A549 (cell line): Measurements from ENCODE around the gene ZNF613. TPM values are rescaled to one million over a fixed set of nuclear protein-coding genes. Genes with fewer than 3 reads are reported as not detected.

Source experiments
- ATAC-seq, 2 experiments: fragments of 200-7000 bp in 1 of 2; fragments of >200 bp in 1 of 2; cut with Nextera tagmentation in 1 of 2; cut with Tn5 transposase in 1 of 2; 3 replicates each; pipeline versions ENCODE4 v1.8.0 to v1.9.1; 2018 to 2020; ENCODE audit warnings: mild to moderate bottlenecking in 1 of 2, moderate library complexity in 1 of 2
- CTCF ChIA-PET: fragments of 300-600 bp; sonication (Branson Sonifier 250); formaldehyde crosslinking; extraction: SDS; loops from one replicate; lab custom pipeline; 2021; ENCODE audit warnings: antibody characterized with exemption, inconsistent platforms; lab: Yijun Ruan, JAX
- POLR2A ChIA-PET: fragments of 350-600 bp; formaldehyde crosslinking; extraction: SDS; loops from one replicate; lab custom pipeline; 2021; ENCODE audit warnings: antibody characterized with exemption, inconsistent platforms; lab: Yijun Ruan, JAX
- DNase-seq, 2 experiments: peaks; one replicate each; pipeline versions ENCODE4 v3.0.0 to v3.0.0-alpha.2; 2011 to 2016; ENCODE audit warnings: low read depth in 1 of 2, low spot score in 1 of 2
- FAIRE-seq: peaks from 2 replicates; lab custom pipeline; 2011; peaks lifted over from hg19 to GRCh38; lab: Jason Lieb, UNC
- H3K27ac ChIP-seq, 2 experiments: fragments of >200 bp; sonication (Bioruptor Twin); formaldehyde crosslinking; 3 replicates each; pipeline ENCODE4 v1.5.1; 2016 to 2017
- H3K4me1 ChIP-seq: fragments of >200 bp; sonication (Bioruptor Twin); formaldehyde crosslinking; 3 replicates; pipeline ENCODE4 v1.6.1; 2016
- H3K4me2 ChIP-seq: fragments of >200 bp; sonication (Bioruptor Twin); formaldehyde crosslinking; 3 replicates; pipeline ENCODE4 v1.6.1; 2016
- H3K4me3 ChIP-seq: fragments of >200 bp; sonication (Bioruptor Twin); formaldehyde crosslinking; 3 replicates; pipeline ENCODE4 v1.5.1; 2016
- H3K9me3 ChIP-seq: fragments of >200 bp; sonication (Bioruptor Twin); formaldehyde crosslinking; 3 replicates; pipeline ENCODE4 v1.6.1; 2016
- BHLHE40 ChIP-seq: IDR thresholded peaks from 2 replicates; pipeline ENCODE4 v1.6.1; 2012; ENCODE audit warnings: low read depth, low read length, inconsistent platforms
- CBX2 ChIP-seq: fragments of 200-600 bp; sonication (generic); IDR thresholded peaks from 2 replicates; pipeline ENCODE4 v1.6.1; 2016; ENCODE audit warnings: low read depth, mild to moderate bottlenecking, borderline replicate concordance
- CEBPB ChIP-seq, 2 experiments: fragments of >200 bp in 1 of 2; sonication (Bioruptor Twin) in 1 of 2; formaldehyde crosslinking in 1 of 2; IDR thresholded peaks; 2 replicates each; pipeline ENCODE4 v1.6.1; 2012 to 2016
- EHMT2 ChIP-seq: fragments of 200-600 bp; sonication (generic); IDR thresholded peaks from 2 replicates; pipeline ENCODE4 v1.6.1; 2016; ENCODE audit warnings: antibody characterized with exemption, low read depth, mild to moderate bottlenecking, moderate library complexity
- EP300 ChIP-seq, 2 experiments: fragments of >200 bp; sonication (Bioruptor Twin); formaldehyde crosslinking; IDR thresholded peaks; 2 replicates in 1 of 2; 3 replicates in 1 of 2; pipeline ENCODE4 v1.6.1; 2016 to 2017
- FOSL2 ChIP-seq, 2 experiments: fragments of 450-650 bp in 1 of 2; fragments of >200 bp in 1 of 2; sonication (Bioruptor Twin) in 1 of 2; formaldehyde crosslinking; IDR thresholded peaks; 2 replicates each; pipeline versions ENCODE4 v1.5.0 to v1.6.1; 2016 to 2020; ENCODE audit warnings: mild to moderate bottlenecking in 1 of 2, moderate library complexity in 1 of 2
- FOXS1 ChIP-seq: fragments of 250-450 bp; sonication (Bioruptor Pico); IDR thresholded peaks from 2 replicates; pipeline ENCODE4 v1.5.0; 2020; ENCODE audit warnings: mild to moderate bottlenecking, moderate library complexity
- HES2 ChIP-seq: fragments of >200 bp; sonication (Bioruptor Twin); formaldehyde crosslinking; IDR thresholded peaks from 2 replicates; pipeline ENCODE4 v1.6.1; 2016
- HOXB5 ChIP-seq: fragments of 250-450 bp; sonication (Bioruptor Pico); IDR thresholded peaks from 2 replicates; pipeline ENCODE4 v1.5.0; 2020; ENCODE audit warnings: mild to moderate bottlenecking, moderate library complexity
- JUN ChIP-seq, 2 experiments: fragments of >200 bp; sonication (Bioruptor Twin); formaldehyde crosslinking; IDR thresholded peaks; 2 replicates in 1 of 2; 3 replicates in 1 of 2; pipeline ENCODE4 v1.6.1; 2016 to 2017
- MAFK ChIP-seq: fragments of 450-650 bp; IDR thresholded peaks from 2 replicates; pipeline ENCODE4 v1.6.1; 2014; ENCODE audit not compliant: partially characterized antibody
- MAX ChIP-seq: IDR thresholded peaks from 2 replicates; pipeline ENCODE4 v1.6.1; 2012
- MAZ ChIP-seq: fragments of 150-350 bp; IDR thresholded peaks from 2 replicates; pipeline ENCODE4 v1.6.1; 2014; ENCODE audit warnings: antibody characterized with exemption, low read depth, low read length, borderline replicate concordance
- POLR2AphosphoS2 ChIP-seq: conservative IDR thresholded peaks from 2 replicates; pipeline ENCODE4 v1.6.1; 2012; ENCODE audit warnings: low read length, improper control_type of control experiment, inconsistent platforms
- REST ChIP-seq: fragments of 200-600 bp; sonication (generic); IDR thresholded peaks from 2 replicates; pipeline ENCODE4 v1.6.1; 2016; ENCODE audit warnings: antibody characterized with exemption, mild to moderate bottlenecking, moderate library complexity
- USF2 ChIP-seq: fragments of 450-650 bp; IDR thresholded peaks from 2 replicates; pipeline ENCODE4 v1.6.1; 2014; ENCODE audit warnings: antibody characterized with exemption
- ZFP36 ChIP-seq: fragments of 450-650 bp; IDR thresholded peaks from 2 replicates; pipeline ENCODE4 v1.6.1; 2014; ENCODE audit warnings: borderline replicate concordance; ENCODE audit not compliant: partially characterized antibody
- ZNF302 ChIP-seq: fragments of 250-450 bp; sonication (Bioruptor Pico); IDR thresholded peaks from 2 replicates; pipeline ENCODE4 v1.9.0; 2021; ENCODE audit warnings: inconsistent platforms, mild to moderate bottlenecking, moderate library complexity
- WGBS: methylation state at CpG from one replicate; pipeline ENCODE4 v1.1.6; 2017; ENCODE audit errors: missing lambda C conversion rate; 5-methylcytosine and 5-hydroxymethylcytosine counted together
- polyA plus RNA-seq, 4 experiments: library from polyadenylated mRNA; depleted of rRNA in 3 of 4; stranded (reverse); fragments of >200 nt; fragmentation: RNase III in 1 of 4; extraction: RNeasy Plus Mini Kit Qiagen cat#74134 plus additional on column Dnase treatment in 1 of 4; gene quantifications; 2 replicates in 3 of 4; 3 replicates in 1 of 4; pipeline ENCODE4 v1.2.3, GENCODE V29; 2011 to 2017

The ZNF613 gene
- polyA plus RNA-seq, 2 of the 4 experiments (the other 2 are of a cell fraction), result 1.4 to 2.6 TPM

- H3K27ac ChIP-seq, result no peak overlapping the region
- ATAC-seq, result no peak
- no peak for FAIRE-seq
- WGBS, result 38% methylated on average over 5 of the region's 5 CpGs
- peaks cover 95% of the 10 kb centered on the region for H3K9me3 ChIP-seq
- no peak for DNase-seq
- no peak for TF ChIP-seq HOXB5 (CRISPR knock-in tag)
- TF ChIP-seq MAZ, result no peak
- TF ChIP-seq HES2, result no peak
- TF ChIP-seq EP300 (IDR thresholded peaks at IDR 0.05), result no peak
- no peak for TF ChIP-seq CBX2
- TF ChIP-seq USF2, result no peak
- CTCF ChIA-PET, result interaction anchor here (1.5 kb wide), 1 partner anchor 58 kb away, joined by 4 read pairs; no protein-coding TSS in a partner anchor
- no peak overlapping the region for H3K4me3 ChIP-seq
- POLR2A ChIA-PET, result no interaction called here
- H3K4me2 ChIP-seq, result no peak overlapping the region
- no peaks in the 10 kb centered on the region for H3K4me1 ChIP-seq
Measured at GRCh38 chr19:51915324-51915867, 11.9 kb upstream of the ZNF613 start.

- no peak for DNase-seq
- 0% methylated on average over 1 of the region's 1 CpG for WGBS
- H3K27ac ChIP-seq, result no peak overlapping the region
- no peak for ATAC-seq
- CTCF ChIA-PET, result interaction anchor here (1.5 kb wide), 1 partner anchor 57 kb away, joined by 4 read pairs; no protein-coding TSS in a partner anchor
- H3K4me3 ChIP-seq, result no peak overlapping the region
- H3K9me3 ChIP-seq, result peaks cover 95% of the 10 kb centered on the region
- TF ChIP-seq FOXS1 (CRISPR knock-in tag) (no peak), POLR2AphosphoS2 (no peak), EHMT2 (no peak), MAX (no peak), FOSL2 (IDR thresholded peaks at IDR 0.05) (no peak), FOSL2 (CRISPR knock-in tag; IDR thresholded peaks at IDR 0.05) (no peak), REST (no peak), CBX2 (no peak)
- TF ChIP-seq, all 56 proteins: peak for 0
- Histone ChIP-seq H3K4me2 (no peak overlapping the region), H3K4me1 (no peaks in the 10 kb centered on the region)
- FAIRE-seq, result no peak
- POLR2A ChIA-PET, result no interaction called here
Measured at GRCh38 chr19:51916167-51916566, 11.1 kb upstream of the ZNF613 start.

GRCh38 chr19:51919606-51920005 is 7.7 kb upstream of the ZNF613 start:
- H3K9me3 ChIP-seq, result peaks cover 93% of the 10 kb centered on the region

More at GRCh38 chr19:51919606-51920005, 7.7 kb upstream of the ZNF613 start:
- no peak for FAIRE-seq
- POLR2A ChIA-PET, result no interaction called here
- 50% methylated on average over 3 of the region's 3 CpGs for WGBS
- no peak overlapping the region for H3K4me3 ChIP-seq
- H3K4me2 ChIP-seq, result no peak overlapping the region
- CTCF ChIA-PET, result no interaction called here
- DNase-seq, result no peak
- TF ChIP-seq BHLHE40, result no peak
- no peak for TF ChIP-seq MAFK
- no peak for TF ChIP-seq HOXB5 (CRISPR knock-in tag)
- TF ChIP-seq ZFP36, result no peak
- no peak for TF ChIP-seq ZNF302
- no peak for TF ChIP-seq JUN (IDR thresholded peaks at IDR 0.05)
- TF ChIP-seq CEBPB (IDR thresholded peaks at IDR 0.05), result no peak
- no peak overlapping the region for H3K27ac ChIP-seq
- no peaks in the 10 kb centered on the region for H3K4me1 ChIP-seq
- ATAC-seq, result no peak
